ENCODE measurements around the gene NID2.

DNA sequence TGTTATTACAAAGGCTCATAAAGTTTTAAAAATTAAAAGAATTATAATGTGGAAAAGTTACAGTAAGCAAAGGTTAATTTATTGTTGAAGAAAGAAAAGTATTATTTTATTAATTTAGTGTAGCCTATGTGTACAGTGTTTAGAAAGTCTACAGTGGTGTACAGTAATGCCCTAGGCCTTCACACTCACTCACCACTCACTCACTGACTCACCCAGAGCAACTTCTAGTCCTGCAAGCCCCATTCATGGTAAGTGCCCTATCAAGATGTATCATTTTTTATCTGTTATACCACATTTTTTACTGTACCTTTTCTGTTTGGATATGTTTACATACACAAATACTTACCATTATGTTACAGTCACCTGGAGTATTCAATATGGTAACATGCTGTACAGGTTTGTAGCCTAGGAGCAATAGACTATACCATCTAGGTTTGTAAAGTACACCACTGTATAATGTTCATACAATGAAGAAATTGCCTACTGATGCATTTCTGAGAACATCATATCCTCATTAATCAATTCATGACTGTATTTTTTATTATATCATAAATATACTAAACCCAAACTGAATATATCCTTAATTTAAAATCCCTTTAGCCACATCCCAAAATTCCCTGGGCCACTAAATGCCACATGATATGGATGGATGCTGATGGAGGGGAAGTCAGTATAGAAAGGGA, 43.6 kb upstream of the NID2 start:
- no peak for TF ChIP-seq GLIS3 (CRISPR knock-in tag; IDR thresholded peaks at IDR 0.05)
- TF ChIP-seq PATZ1 (CRISPR knock-in tag; IDR thresholded peaks at IDR 0.05; ENCODE audit: borderline replicate concordance), result no peak
- TF ChIP-seq, protein P1, sequence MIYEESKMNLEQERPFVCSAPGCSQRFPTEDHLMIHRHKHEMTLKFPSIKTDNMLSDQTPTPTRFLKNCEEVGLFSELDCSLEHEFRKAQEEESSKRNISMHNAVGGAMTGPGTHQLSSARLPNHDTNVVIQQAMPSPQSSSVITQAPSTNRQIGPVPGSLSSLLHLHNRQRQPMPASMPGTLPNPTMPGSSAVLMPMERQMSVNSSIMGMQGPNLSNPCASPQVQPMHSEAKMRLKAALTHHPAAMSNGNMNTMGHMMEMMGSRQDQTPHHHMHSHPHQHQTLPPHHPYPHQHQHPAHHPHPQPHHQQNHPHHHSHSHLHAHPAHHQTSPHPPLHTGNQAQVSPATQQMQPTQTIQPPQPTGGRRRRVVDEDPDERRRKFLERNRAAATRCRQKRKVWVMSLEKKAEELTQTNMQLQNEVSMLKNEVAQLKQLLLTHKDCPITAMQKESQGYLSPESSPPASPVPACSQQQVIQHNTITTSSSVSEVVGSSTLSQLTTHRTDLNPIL (CRISPR knock-in tag; IDR thresholded peaks at IDR 0.05; ENCODE audit: low read depth), result no peak
- no peak for TF ChIP-seq CSRNP3 (CRISPR knock-in tag; IDR thresholded peaks at IDR 0.05)
- no peak for TF ChIP-seq ZFP3 (CRISPR knock-in tag; IDR thresholded peaks at IDR 0.05)
- TF ChIP-seq BACH2 (CRISPR knock-in tag; IDR thresholded peaks at IDR 0.05; ENCODE audit: borderline replicate concordance), result no peak
- TF ChIP-seq ZNF8 (CRISPR knock-in tag; IDR thresholded peaks at IDR 0.05), result no peak
- no peak for TF ChIP-seq PPARA (CRISPR knock-in tag; IDR thresholded peaks at IDR 0.05; ENCODE audit: borderline replicate concordance)
- no peak for TF ChIP-seq ARNTL (CRISPR knock-in tag; IDR thresholded peaks at IDR 0.05; ENCODE audit: borderline replicate concordance, low read depth)
- no peak for TF ChIP-seq RARB (CRISPR knock-in tag; IDR thresholded peaks at IDR 0.05)
- no peak for TF ChIP-seq TSHZ2 (CRISPR knock-in tag; IDR thresholded peaks at IDR 0.05)
